ENCODE measurements around the gene STAC.
A peak's percentile ranks its signal among the peaks of the same experiment; 100 is the strongest.
"Not testable (repeated sequence)": the region's sequence is repeated elsewhere in the genome, so short reads cannot be mapped to it uniquely, and the experiment has no call there.

Gene STAC

DNA sequence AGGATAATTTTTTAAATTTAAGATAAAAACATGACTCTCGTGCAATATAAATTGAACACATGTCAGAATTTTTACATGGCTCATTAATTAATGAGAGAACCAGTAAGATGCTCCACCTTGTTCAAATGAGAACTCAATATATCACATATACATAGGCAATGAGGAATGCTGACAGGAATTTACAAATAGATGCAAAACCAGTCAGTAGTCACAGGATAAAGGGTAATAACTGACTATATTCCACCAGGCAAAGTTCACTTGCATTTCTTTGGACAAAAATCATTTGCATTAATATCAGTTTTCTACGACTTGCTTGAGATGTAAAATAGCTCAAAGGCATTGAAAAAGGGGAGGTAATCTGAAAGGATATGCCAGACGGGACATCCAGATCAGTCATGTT is 139.4 kb downstream of the STAC start:
- no peak for DNase-seq

GRCh38 chr3:36520241-36521006 is 140.1 kb downstream of the STAC start:
- no peak for DNase-seq

GRCh38 chr3:36521007-36521379 is 140.7 kb downstream of the STAC start:
- no peak for DNase-seq

DNA sequence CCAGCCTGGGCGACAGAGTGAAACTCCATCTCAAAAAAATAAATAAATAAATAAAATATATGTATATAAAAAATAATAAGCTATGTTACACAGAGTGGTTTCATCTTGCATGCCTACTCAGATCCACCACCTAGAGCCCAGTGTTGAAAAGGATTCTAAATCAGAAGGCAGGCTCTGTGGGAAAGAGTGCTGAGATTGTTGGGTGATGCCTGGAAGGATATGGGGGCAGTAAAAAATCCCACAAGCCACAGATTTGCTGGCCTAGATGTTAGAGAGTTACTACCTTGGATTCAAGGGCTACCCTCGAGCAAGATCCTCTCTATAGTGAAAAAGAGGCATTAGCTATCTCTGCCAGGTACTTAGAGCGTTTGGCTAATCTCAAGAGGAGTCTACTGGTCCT is 144.3 kb downstream of the STAC start:
- no peak for DNase-seq

DNA sequence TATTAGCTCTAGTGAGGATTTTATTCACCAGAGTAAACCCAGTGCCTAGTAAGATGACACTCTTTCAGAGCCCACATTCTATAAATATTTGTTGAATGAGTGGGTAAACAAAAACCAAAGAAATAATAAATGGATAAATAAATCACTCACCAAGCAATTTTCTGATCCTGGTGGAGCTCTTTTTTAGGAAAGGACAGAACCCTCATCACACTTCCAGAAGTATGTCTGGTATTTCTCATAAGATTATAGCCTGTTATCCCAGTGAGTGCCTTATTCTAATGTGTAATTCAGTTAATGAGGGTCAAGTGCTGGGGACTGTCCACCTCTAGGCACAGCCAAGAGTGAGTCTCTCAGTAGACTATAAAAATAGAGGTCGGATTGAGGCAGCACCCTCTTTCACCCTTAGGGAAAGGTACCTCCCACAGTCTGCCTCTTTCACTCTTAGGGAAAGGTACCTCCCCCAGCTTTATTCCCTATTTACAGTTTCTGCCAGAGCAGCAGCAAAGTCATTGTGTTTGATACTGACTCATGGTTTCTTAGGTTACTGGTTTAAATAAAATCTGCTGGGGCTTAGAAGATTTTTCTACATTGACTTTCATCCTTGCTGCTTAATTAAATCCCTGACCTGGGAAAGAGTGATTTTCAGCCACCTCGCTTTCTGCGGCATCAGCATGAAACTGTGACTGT is 145.0 kb downstream of the STAC start:
- peak in 8 of 56 donors; percentile 4 to 40 (median 14) for DNase-seq

DNA sequence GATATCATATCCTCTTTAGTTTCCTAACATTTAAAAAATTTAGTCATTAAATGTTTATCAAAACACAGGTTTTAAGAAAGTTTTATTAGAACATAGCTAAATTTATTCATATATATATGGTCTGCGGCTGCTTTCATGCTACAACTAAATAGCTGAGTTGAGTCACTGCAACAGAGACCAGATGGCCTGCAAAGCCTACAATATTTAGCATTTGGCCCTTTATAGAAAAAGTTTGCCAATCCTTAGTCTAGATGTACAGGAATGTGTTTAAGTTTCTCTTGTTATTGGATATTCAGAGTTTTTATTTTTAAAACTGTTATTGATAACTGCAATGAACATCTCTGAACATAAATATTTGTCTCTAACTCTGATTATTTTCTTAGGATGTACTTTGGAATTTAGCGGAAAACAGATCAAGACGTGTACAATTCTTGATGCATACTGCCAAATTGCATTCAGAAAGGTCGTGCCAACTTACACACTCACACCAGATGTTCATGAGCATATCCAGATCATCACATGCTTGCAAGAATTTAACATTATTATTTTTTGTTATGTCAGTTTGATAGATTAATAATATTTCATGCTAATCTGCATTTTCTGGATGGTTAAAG is 157.9 kb downstream of the STAC start:
- no peak for DNase-seq

GRCh38 chr3:36540888-36541518 is 160.7 kb downstream of the STAC start:
- DNase-seq = no peak

GRCh38 chr3:36542186-36542585 is 161.9 kb downstream of the STAC start:
- no peak for DNase-seq

GRCh38 chr3:36543276-36543997 is 163.1 kb downstream of the STAC start:
- no peak for DNase-seq

GRCh38 chr3:36546226-36546625 is 165.9 kb downstream of the STAC start:
- no peak for DNase-seq

DNA sequence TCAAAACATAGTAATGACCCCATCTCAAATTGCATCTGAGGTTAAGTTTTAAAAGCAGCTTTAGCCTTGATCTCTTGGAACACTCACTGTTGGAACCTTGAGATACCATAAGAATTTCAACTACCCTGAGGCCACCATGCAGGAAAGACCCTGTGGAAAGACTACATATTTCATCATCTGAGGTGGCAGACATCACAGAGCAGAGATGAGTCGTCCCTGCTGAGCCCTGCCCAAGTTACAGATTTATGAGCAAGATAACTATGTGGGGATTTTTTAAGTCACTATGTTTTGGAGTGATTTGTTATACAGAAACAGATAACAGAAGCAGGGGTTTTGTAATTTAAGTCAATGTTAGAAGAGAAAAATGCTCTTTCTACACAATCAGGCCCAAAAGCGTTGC is 168.4 kb downstream of the STAC start:
- no peak for DNase-seq

- DNase-seq = no peak
Observed at GRCh38 chr3:36557021-36557707, 176.9 kb downstream of the STAC start.

DNA sequence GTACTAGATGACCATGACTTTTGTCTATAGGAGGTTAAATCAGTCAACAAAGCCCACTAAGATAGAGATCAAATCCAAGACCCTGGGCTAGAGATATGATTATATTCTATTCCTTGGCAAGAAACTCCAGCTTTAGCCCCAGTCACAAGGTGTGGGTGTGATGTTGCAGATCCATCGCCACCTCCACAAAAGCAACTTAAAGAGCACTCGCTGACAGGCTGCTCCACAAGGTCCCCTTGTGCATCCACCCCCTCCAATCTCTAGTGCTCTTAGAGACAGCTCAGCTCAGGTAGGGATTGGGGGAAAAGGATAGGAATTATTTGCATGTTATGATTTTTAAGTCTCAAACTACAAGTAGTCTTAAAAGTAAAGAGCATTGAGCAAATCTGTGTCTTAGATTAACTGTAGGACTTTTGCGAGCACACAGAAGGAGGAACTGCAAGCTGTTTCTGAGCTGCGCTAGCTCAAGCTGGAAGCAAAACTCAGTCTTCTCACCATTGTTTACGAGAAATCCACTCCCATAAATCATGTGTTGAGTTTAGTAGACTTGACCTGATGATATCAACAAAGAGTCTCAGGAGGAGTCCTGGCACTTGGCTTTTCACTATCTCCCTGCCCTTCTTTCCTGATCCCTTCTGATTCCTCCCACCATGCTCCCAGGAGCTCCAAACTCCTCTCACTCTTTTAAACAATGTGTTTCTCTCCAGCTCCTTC is 177.6 kb downstream of the STAC start:
- DNase-seq = peak in 14 of 56 donors; percentile 0 to 54 (median 12)

GRCh38 chr3:36558961-36559360 is 178.7 kb downstream of the STAC start:
- no peak for DNase-seq

GRCh38 chr3:36560685-36561084 is 180.4 kb downstream of the STAC start:
- no peak for DNase-seq

GRCh38 chr3:36561601-36562000 is 181.3 kb downstream of the STAC start:
- DNase-seq = no peak

DNA sequence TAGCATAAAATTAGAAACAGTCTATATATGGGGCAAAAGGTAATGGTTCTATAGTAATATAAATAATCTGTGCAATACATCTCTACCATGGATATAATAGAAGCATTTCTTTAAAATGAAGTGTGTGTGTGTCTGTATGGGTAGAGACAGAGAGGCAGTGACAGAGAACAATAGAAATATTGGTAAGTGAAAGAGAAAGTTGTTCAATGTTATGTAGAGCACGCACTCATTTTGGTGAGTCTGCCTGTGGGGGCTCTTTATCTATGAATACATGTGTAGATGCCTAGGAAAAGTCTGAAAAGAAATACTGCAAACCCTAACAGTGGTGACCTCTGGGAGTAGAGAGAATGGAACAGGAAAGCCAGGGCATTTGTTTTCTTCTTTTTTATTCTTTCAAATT is 182.6 kb downstream of the STAC start:
- DNase-seq = no peak

DNA sequence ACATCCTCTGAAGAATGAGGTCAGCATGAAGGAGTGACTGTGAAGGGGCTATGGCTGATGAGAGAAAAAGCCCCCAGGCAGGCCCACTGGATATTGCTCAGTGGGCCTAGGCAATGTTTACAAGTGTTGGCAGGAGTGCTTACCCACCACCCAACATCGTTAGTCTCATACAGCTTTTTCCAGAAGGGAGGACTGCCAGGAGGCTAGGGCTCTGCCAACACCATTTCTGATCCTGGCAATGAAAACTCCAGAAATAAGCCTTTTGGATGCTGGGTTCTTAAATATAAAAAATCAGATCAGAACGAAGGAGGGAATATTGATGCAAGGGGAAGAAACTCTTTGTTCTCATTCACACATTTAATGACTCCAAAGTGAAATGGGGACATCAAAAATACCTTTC is 194.9 kb downstream of the STAC start:
- DNase-seq = no peak

- not testable (repeated sequence) for DNase-seq
Observed at GRCh38 chr3:36578418-36578817, 198.1 kb downstream of the STAC start.

- DNase-seq = no peak
Observed at GRCh38 chr3:36579746-36580145, 199.4 kb downstream of the STAC start.

All from nucleus accumbens (tissue), 56 donors.